Fibroblast of pulmonary artery (primary cell): Measurements from ENCODE around the gene SLC14A1.

Source experiments
- DNase-seq: peaks from one replicate; pipeline ENCODE4 v3.0.0-alpha.2; 2010; ENCODE audit warnings: low read depth
- H3K4me3 ChIP-seq: replicated peaks from 2 replicates; pipeline ENCODE4 v1.5.1; 2011; ENCODE audit warnings: low read depth, mild to moderate bottlenecking, control low read depth, low read length, moderate library complexity
- CTCF ChIP-seq: IDR thresholded peaks from 2 replicates; pipeline ENCODE4 v1.5.1; 2011; ENCODE audit warnings: mild to moderate bottlenecking, control low read depth, low read length, inconsistent platforms; ENCODE audit errors: missing control alignments

The SLC14A1 gene

GRCh38 chr18:45761512-45762114 is 37.6 kb downstream of the SLC14A1 start:
- no peak for DNase-seq
- no peak for TF ChIP-seq CTCF
- no peak overlapping the region for H3K4me3 ChIP-seq

- H3K4me3 ChIP-seq = no peak overlapping the region
- TF ChIP-seq CTCF = no peak
- DNase-seq = peak; percentile 47
These were observed 40.2 kb downstream of the SLC14A1 start for GRCh38 chr18:45764000-45764686.

GRCh38 chr18:45765796-45766195 is 41.8 kb downstream of the SLC14A1 start:
- peak; percentile 60 for DNase-seq
- H3K4me3 ChIP-seq = no peak overlapping the region
- TF ChIP-seq CTCF = no peak

GRCh38 chr18:45771587-45772480 is 47.9 kb downstream of the SLC14A1 start:
- H3K4me3 ChIP-seq = no peak overlapping the region
- DNase-seq = no peak
- TF ChIP-seq CTCF = no peak

- no peak for TF ChIP-seq CTCF
- no peak overlapping the region for H3K4me3 ChIP-seq
- peak; percentile 60 for DNase-seq
These were observed 50.1 kb downstream of the SLC14A1 start for GRCh38 chr18:45774065-45774521.

GRCh38 chr18:45775241-45775676 is 51.3 kb downstream of the SLC14A1 start:
- no peak for TF ChIP-seq CTCF
- peak; percentile 88 for DNase-seq
- H3K4me3 ChIP-seq = peak overlapping the region; percentile 57
